ENCODE data around the gene TWIST2. TPM values are rescaled to one million over a fixed set of nuclear protein-coding genes. Genes with fewer than 3 reads are reported as not detected.

The TWIST2 gene
- total RNA-seq, 4 donors from 2014 or later: 10.4 to 30.1 (median 20.8) TPM

GRCh38 chr2:238912228-238912915 is 64.5 kb downstream of the TWIST2 start:
- TF ChIP-seq, protein P1, sequence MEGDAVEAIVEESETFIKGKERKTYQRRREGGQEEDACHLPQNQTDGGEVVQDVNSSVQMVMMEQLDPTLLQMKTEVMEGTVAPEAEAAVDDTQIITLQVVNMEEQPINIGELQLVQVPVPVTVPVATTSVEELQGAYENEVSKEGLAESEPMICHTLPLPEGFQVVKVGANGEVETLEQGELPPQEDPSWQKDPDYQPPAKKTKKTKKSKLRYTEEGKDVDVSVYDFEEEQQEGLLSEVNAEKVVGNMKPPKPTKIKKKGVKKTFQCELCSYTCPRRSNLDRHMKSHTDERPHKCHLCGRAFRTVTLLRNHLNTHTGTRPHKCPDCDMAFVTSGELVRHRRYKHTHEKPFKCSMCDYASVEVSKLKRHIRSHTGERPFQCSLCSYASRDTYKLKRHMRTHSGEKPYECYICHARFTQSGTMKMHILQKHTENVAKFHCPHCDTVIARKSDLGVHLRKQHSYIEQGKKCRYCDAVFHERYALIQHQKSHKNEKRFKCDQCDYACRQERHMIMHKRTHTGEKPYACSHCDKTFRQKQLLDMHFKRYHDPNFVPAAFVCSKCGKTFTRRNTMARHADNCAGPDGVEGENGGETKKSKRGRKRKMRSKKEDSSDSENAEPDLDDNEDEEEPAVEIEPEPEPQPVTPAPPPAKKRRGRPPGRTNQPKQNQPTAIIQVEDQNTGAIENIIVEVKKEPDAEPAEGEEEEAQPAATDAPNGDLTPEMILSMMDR (IDR thresholded peaks at IDR 0.05): no peak
- no peak for TF ChIP-seq POLR2A (IDR thresholded peaks at IDR 0.05)
- intact Hi-C loops (cut with DNase I): no loop called here
- no peak overlapping the region for H3K4me3 ChIP-seq (replicated peaks in 1 of 3)
- no peak overlapping the region for H3K27ac ChIP-seq
- no peak for DNase-seq
- H3K9me3 ChIP-seq: no peaks in the 10 kb centered on the region
- no peaks in the 10 kb centered on the region for H3K27me3 ChIP-seq
- H3K4me1 ChIP-seq: peaks cover 0 to 6% of the 10 kb centered on the region in 2 donors
- H3K36me3 ChIP-seq: no peaks in the 10 kb centered on the region
- WGBS, 2 donors: 80 to 83% methylated on average over 20 to 26 of the region's 26 CpGs

DNA sequence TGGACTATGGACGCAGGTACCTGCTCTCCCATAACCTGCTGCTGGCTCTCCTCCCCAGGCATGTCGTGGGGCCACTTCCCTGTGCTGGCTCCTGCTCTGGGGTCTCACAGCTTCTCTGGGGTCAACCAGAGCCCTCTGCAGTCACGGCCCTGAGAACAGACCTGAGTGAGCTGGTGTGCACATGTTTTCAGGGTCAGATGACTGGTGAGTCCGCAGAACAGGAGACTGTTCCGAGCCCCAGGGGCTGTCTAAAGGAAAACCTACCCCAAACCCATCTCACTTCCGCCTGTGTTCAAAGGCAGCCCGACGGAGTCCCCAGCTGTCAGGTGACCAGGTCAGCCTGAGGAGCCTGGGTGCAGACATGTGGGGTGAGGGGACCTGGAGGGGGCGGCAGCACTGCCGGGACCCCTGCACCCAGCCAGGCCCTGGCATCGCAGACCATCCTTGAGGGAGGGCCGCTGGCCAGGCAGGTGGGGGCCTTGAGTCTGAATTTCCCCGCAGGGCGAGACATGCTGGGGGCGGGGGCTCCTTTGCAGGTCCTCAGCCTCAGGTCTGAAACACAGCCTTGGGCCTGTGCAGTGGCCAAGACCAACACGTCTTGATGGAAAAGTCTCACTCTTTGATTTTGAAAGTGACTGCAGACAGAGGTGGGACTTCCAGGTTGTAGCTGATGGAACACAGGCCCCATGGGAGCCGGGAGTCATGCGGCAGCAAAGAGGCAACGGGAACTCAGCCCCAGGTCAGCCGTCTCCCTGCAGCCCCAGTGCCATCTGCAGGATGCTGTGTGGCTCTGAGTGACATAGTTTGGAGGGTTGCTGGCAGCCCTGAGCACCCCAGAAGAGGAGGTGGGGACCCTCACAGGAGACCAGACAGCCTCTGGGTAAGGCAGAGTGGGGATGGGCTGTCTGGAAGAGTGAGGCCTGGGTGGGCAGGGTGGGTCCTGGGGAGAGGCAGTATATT is 65.3 kb downstream of the TWIST2 start:
- Histone ChIP-seq H3K27me3 (no peaks in the 10 kb centered on the region), H3K4me3 (replicated peaks in 1 of 3) (no peak overlapping the region), H3K27ac (no peak overlapping the region), H3K36me3 (no peaks in the 10 kb centered on the region), H3K9me3 (no peaks in the 10 kb centered on the region), H3K4me1 (peaks cover 0 to 6% of the 10 kb centered on the region in 2 donors)
- intact Hi-C loops (cut with DNase I): no loop called here
- TF ChIP-seq, protein P1 (IDR thresholded peaks at IDR 0.05): no peak
- no peak for TF ChIP-seq POLR2A (IDR thresholded peaks at IDR 0.05)
- DNase-seq: no peak
- 82 to 84% methylated on average over 8 to 16 of the region's 20 CpGs for WGBS, 2 donors

DNA sequence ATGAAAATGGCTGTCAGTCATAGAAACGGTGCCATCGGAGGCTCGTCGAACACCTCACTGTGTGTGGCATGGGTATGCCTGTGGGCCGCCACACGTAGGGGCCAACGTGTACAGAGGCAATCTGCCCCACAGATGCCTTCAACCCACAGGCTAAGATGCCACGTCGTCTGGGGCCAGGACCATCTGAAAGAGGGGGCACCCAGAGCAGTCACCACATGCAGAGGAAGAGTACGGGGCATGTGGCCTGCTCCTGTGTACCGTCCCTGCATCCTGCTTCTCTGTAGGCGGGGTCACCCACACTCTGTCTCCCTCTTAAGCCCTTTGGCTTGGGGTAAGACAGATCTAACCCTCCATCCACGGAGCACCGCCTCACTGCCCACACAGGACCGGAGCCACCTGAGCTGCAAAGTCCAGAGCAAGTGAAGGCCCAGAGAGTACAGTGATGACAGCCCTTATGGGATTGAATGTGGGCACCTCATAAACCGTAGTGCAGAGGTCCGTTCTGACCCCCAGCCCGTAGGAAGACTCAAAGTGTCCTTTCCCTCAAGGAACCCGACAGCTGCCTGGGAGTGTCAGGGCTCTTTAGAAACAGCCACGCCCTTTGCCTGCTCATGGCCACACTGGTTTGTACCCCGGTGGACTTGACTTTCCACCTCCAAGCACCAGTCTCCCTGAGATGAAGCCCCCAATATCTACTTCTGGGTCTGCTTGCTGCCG is 66.2 kb downstream of the TWIST2 start:
- TF ChIP-seq POLR2A (IDR thresholded peaks at IDR 0.05): no peak
- TF ChIP-seq, protein P1 (IDR thresholded peaks at IDR 0.05): no peak
- H3K4me3 ChIP-seq (replicated peaks in 1 of 3): no peak overlapping the region
- no peak for DNase-seq
- intact Hi-C loops (cut with DNase I): no loop called here
- 92 to 96% methylated on average over 19 to 22 of the region's 22 CpGs for WGBS, 2 donors
- no peaks in the 10 kb centered on the region for H3K9me3 ChIP-seq
- H3K27me3 ChIP-seq: no peaks in the 10 kb centered on the region
- no peak overlapping the region for H3K27ac ChIP-seq
- peaks cover 0 to 6% of the 10 kb centered on the region in 2 donors for H3K4me1 ChIP-seq
- H3K36me3 ChIP-seq: no peaks in the 10 kb centered on the region

DNA sequence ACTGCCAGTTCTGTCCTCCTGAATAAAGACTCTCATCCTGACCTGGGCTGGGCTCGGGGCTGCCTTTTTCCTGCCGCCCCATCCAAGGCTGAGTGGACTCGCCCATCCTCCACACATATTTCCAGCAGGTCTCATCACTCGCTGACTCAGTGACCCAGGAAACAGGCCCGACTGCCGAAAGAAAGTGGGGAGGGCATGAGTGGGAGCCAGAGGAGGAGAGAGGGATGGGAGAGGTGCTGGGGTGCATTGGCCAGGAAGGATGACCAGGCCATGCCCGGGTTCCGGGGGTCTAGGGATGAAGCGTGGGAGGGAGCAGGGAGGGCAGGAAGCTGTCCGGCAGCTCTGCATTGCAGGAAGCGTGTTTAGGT is 66.7 kb downstream of the TWIST2 start:
- Histone ChIP-seq H3K4me3 (replicated peaks in 1 of 3) (no peak overlapping the region), H3K36me3 (no peaks in the 10 kb centered on the region), H3K27ac (no peak overlapping the region), H3K27me3 (no peaks in the 10 kb centered on the region), H3K9me3 (no peaks in the 10 kb centered on the region), H3K4me1 (peaks cover 0 to under 1% of the 10 kb centered on the region in 2 donors)
- intact Hi-C loops (cut with DNase I): no loop called here
- WGBS, 2 donors: 80 to 90% methylated on average over 11 of the region's 11 CpGs
- TF ChIP-seq, protein P1 (IDR thresholded peaks at IDR 0.05): no peak
- no peak for TF ChIP-seq POLR2A (IDR thresholded peaks at IDR 0.05)
- no peak for DNase-seq

Data from thyroid gland (tissue), 4 donors.